Endothelial cell of umbilical vein (primary cell): ENCODE data around the gene DDA1. TPM values are rescaled to one million over a fixed set of nuclear protein-coding genes. Genes with fewer than 3 reads are reported as not detected.

Experiments
- BruUV-seq: library from RNA; stranded (reverse); fragments of 400-500 nt; replicated peaks from 2 replicates; lab custom pipeline; 2021; lab: Mats Ljungman, UMichigan
- CTCF ChIA-PET: fragments of 300-600, 350-600 bp; sonication (Branson Sonifier 250); formaldehyde crosslinking; loops from one replicate; lab custom pipeline; 2021; ENCODE audit warnings: antibody characterized with exemption, inconsistent platforms; lab: Charles Lee
- POLR2A ChIA-PET: fragments of 300-600, 350-600 bp; sonication (Branson Sonifier 250); formaldehyde crosslinking; loops from one replicate; lab custom pipeline; 2021; ENCODE audit warnings: antibody characterized with exemption, inconsistent platforms; lab: Charles Lee
- DNase-seq: peaks from one replicate; pipeline ENCODE4 v3.0.0-alpha.2; 2011; ENCODE audit warnings: low read depth, low spot score
- FAIRE-seq: peaks from 2 replicates; lab custom pipeline; 2011; peaks lifted over from hg19 to GRCh38; lab: Jason Lieb, UNC
- H2AFZ ChIP-seq: 2 replicates; pipeline ENCODE4 v1.6.0; 2012; ENCODE audit warnings: low read depth, low read length, control low read depth, inconsistent platforms
- H3K27ac ChIP-seq: 2 replicates; pipeline ENCODE4 v1.5.1; 2011; ENCODE audit warnings: low read depth, mild to moderate bottlenecking, control low read depth, low read length, moderate library complexity; ENCODE audit not compliant: insufficient read depth
- H3K27me3 ChIP-seq, 2 experiments: 2 replicates each; pipeline versions ENCODE4 v1.6.0 to v1.6.1; 2011; ENCODE audit warnings: low read length in 2 of 2, mixed read lengths in 1 of 2; ENCODE audit not compliant: control insufficient read depth in 2 of 2, insufficient read depth in 2 of 2
- H3K36me3 ChIP-seq, 2 experiments: 2 replicates in 1 of 2; 3 replicates in 1 of 2; pipeline ENCODE4 v1.5.1; 2011; ENCODE audit warnings: low read length in 2 of 2, mild to moderate bottlenecking in 1 of 2, moderate library complexity in 1 of 2; ENCODE audit not compliant: control insufficient read depth in 2 of 2, insufficient read depth in 2 of 2; ENCODE audit errors: extremely low read depth in 1 of 2
- H3K4me1 ChIP-seq: 3 replicates; pipeline ENCODE4 v1.5.1; 2011; ENCODE audit warnings: mild to moderate bottlenecking, low read length; ENCODE audit not compliant: control insufficient read depth, insufficient read depth; ENCODE audit errors: extremely low read depth
- H3K4me2 ChIP-seq: 2 replicates; pipeline ENCODE4 v1.6.1; 2011; ENCODE audit warnings: low read length, control low read depth, mixed read lengths; ENCODE audit not compliant: insufficient read depth
- H3K4me3 ChIP-seq, 3 experiments: fragments of 200-600 bp in 1 of 3; sonication (generic), shearing (Covaris generic) in 1 of 3; replicated peaks in 1 of 3; 2 replicates each; pipeline ENCODE4 v1.5.1; 2011 to 2016; ENCODE audit warnings: control low read depth in 3 of 3, low read length in 3 of 3, mild to moderate bottlenecking in 2 of 3, inconsistent platforms in 1 of 3, low read depth in 1 of 3, moderate library complexity in 1 of 3; ENCODE audit not compliant: insufficient read depth in 1 of 3
- H3K79me2 ChIP-seq: 2 replicates; pipeline ENCODE4 v1.6.0; 2012; ENCODE audit warnings: low read length, inconsistent platforms; ENCODE audit not compliant: control insufficient read depth, insufficient read depth
- H3K9ac ChIP-seq: replicated peaks from 2 replicates; pipeline ENCODE3; 2011; ENCODE audit warnings: low read length, control low read depth; ENCODE audit not compliant: insufficient read depth; ENCODE audit errors: extremely low read depth
- H3K9me1 ChIP-seq: replicated peaks from 3 replicates; pipeline ENCODE4 v1.6.0; 2011; ENCODE audit warnings: mild to moderate bottlenecking, low read length; ENCODE audit not compliant: control insufficient read depth, insufficient read depth; ENCODE audit errors: extremely low read depth
- H3K9me3 ChIP-seq: replicated peaks from 2 replicates; pipeline ENCODE4 v1.5.1; 2012; ENCODE audit warnings: low read length, inconsistent platforms; ENCODE audit not compliant: control insufficient read depth, insufficient read depth
- H4K20me1 ChIP-seq: replicated peaks from 2 replicates; pipeline ENCODE3; 2011; ENCODE audit warnings: mild to moderate bottlenecking, low read length; ENCODE audit not compliant: control insufficient read depth, insufficient read depth; ENCODE audit errors: extremely low read depth
- EZH2 ChIP-seq: IDR thresholded peaks from 2 replicates; pipeline ENCODE4 v1.6.1; 2012; ENCODE audit warnings: borderline replicate concordance, low read depth, mild to moderate bottlenecking, moderate library complexity, low read length, inconsistent platforms; ENCODE audit not compliant: severe bottlenecking
- FOS ChIP-seq: IDR thresholded peaks from 2 replicates; pipeline ENCODE4 v1.6.1; 2011; ENCODE audit warnings: mild to moderate bottlenecking, low read length, moderate library complexity, borderline replicate concordance; ENCODE audit not compliant: insufficient read depth
- GATA2 ChIP-seq: IDR thresholded peaks from 2 replicates; pipeline ENCODE4 v1.7.0; 2011; ENCODE audit warnings: low read depth, mild to moderate bottlenecking, moderate library complexity, mixed read lengths, low read length; ENCODE audit not compliant: insufficient read length, insufficient read depth
- JUN ChIP-seq: IDR thresholded peaks from 2 replicates; pipeline ENCODE4 v1.6.1; 2011; ENCODE audit warnings: borderline replicate concordance, low read depth; ENCODE audit not compliant: insufficient read length, insufficient read depth
- MYC ChIP-seq: IDR thresholded peaks from one replicate; pipeline ENCODE4 v1.6.1; 2011; ENCODE audit warnings: mild to moderate bottlenecking, low read depth, low read length
- POLR2A ChIP-seq: IDR thresholded peaks from 2 replicates; pipeline ENCODE4 v1.6.1; 2012; ENCODE audit warnings: low read depth, mild to moderate bottlenecking, control low read depth, low read length
- POLR2AphosphoS5 ChIP-seq: IDR thresholded peaks from 2 replicates; pipeline ENCODE4 v1.6.1; 2012; ENCODE audit warnings: low read depth, mild to moderate bottlenecking, control low read depth, low read length, moderate library complexity; ENCODE audit not compliant: insufficient read depth
- dilution Hi-C: fragments of 300-500 bp; cut with MboI; formaldehyde crosslinking; loops from one replicate; pipeline ENCODE4 v1.15.0; 2019; ENCODE audit warnings: low sequenced_read_pairs; ENCODE audit not compliant: extremely low pct_ligation_motif_present
- intact Hi-C: fragments of 100-400 bp; cut with micrococcal nuclease; formaldehyde crosslinking; loops from one replicate; pipeline ENCODE4 v1.10.0; 2022
- polyA plus RNA-seq, 4 experiments: library from polyadenylated mRNA; depleted of rRNA in 3 of 4; stranded (reverse) in 3 of 4; unstranded in 1 of 4; fragments of >200 nt; gene quantifications; 2 replicates each; pipeline versions ENCODE4 v1.2.1 to v1.2.3, GENCODE V29; 2011 to 2012; ENCODE audit warnings: missing spikeins in 1 of 4
- total RNA-seq: library from RNA; stranded (reverse); gene quantifications from 2 replicates; pipeline ENCODE4 v1.2.3, GENCODE V29; 2021
- TF ChIP-seq, protein P1 (sequence below): IDR thresholded peaks from 2 replicates; pipeline ENCODE4 v1.6.1; 2011; ENCODE audit not compliant: insufficient read depth, insufficient read length
- TF ChIP-seq, protein P2 (sequence below), 2 donors: IDR thresholded peaks; 1 replicate in 1 of 2; 2 replicates in 1 of 2; pipeline ENCODE4 v1.5.1; 2011; ENCODE audit warnings: low read length in 2 of 2, mild to moderate bottlenecking in 2 of 2, moderate library complexity in 2 of 2, control low read depth in 1 of 2, inconsistent platforms in 1 of 2, low read depth in 1 of 2; ENCODE audit not compliant: insufficient read depth in 1 of 2; ENCODE audit errors: extremely low read depth in 1 of 2

DDA1 gene
- total and polyA plus RNA-seq, 2 donors (not counting 3 experiments of a cell fraction or from before 2014, with no cell fraction given) = 52.9 to 64.7 TPM

DNA sequence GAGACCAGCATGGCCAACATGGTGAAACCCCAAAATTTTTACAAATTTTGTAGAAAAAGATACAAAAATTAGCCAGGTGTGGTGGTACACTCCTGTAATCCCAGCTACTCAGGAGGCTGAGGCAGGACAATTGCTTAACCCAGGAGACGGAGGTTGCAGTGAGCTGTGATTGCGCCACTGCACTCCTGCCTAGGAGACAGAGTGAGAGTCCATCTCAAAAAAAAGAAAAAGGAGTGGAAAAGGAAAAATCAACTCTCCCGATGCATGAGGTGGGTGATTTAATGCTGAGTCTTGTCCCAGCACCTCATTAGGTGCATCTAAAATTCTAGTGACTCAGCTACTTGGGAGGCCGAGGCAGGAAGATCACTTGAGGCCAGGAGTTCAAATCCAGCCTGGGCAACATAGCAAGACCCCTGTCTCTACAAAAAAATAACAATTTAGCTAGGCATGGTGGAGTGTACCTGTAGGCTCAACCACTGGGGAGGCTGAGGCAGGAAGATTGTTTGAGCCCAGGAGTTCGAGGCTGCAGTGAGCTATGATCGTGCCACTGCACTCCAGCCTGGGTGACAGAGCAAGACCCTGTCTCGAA lies 47.8 kb downstream of the DDA1 start:
- FAIRE-seq (no peak), DNase-seq (no peak)
- Histone ChIP-seq H3K9ac (no peak overlapping the region), H3K9me1 (no peaks in the 10 kb centered on the region), H3K79me2 (no peaks in the 10 kb centered on the region), H3K27ac (no peak overlapping the region), H3K4me2 (no peak overlapping the region), H3K36me3 (no peaks in the 10 kb centered on the region), H2AFZ (no peak overlapping the region), H4K20me1 (no peaks in the 10 kb centered on the region), H3K9me3 (no peaks in the 10 kb centered on the region), H3K4me3 (no peak overlapping the region), H3K4me1 (peaks cover 13% of the 10 kb centered on the region), H3K27me3 (no peaks in the 10 kb centered on the region)
- ChIA-PET POLR2A (interaction anchor here (0.6 kb wide), 1 partner anchor 52 kb away, joined by 5 read pairs; no protein-coding TSS in a partner anchor), CTCF (interaction anchor here (1.3 kb wide), 1 partner anchor 29 kb away, joined by 4 read pairs; no protein-coding TSS in a partner anchor)
- TF ChIP-seq GATA2 (no peak), JUN (no peak), POLR2A (no peak), FOS (no peak), MYC (no peak)
- TF ChIP-seq, protein P1, sequence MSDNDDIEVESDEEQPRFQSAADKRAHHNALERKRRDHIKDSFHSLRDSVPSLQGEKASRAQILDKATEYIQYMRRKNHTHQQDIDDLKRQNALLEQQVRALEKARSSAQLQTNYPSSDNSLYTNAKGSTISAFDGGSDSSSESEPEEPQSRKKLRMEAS = no peak
- dilution Hi-C loops (no loop called here), intact Hi-C loops (no loop called here)
- no TSS peak for BruUV-seq

DNA sequence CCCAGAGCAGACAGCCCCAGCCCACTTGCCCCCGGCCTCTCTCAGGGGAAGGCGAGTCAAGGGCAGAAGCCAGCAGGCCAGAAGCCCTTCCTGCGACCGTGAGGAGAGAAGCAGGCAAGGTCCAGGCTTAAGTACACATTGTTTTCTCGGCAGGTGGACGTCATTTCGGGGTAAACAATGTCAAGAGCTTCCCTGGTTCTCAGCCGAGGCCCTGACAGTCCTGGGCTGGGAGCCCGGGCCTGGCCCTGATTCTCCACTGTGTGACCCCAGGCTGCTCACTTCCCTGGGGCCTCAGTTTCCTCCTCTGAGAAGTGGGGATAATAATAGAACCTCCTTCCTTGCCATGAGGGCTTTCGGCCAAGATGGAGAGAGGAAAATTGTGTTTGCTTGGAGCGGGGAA lies 48.4 kb downstream of the DDA1 start:
- H4K20me1 ChIP-seq = no peaks in the 10 kb centered on the region
- H3K27me3 ChIP-seq = peaks cover 0 to 3% of the 10 kb centered on the region in 2 experiments
- BruUV-seq = no TSS peak
- intact Hi-C loops = no loop called here
- H2AFZ ChIP-seq = no peak overlapping the region
- no peak overlapping the region for H3K4me2 ChIP-seq
- FAIRE-seq = no peak
- H3K9ac ChIP-seq = no peak overlapping the region
- POLR2A ChIA-PET = no interaction called here
- no peak overlapping the region for H3K4me3 ChIP-seq
- H3K4me1 ChIP-seq = peaks cover 7% of the 10 kb centered on the region
- no peak for DNase-seq
- TF ChIP-seq POLR2A (no peak), POLR2AphosphoS5 (no peak), EZH2 (no peak), GATA2 (no peak), MYC (no peak), FOS (no peak), JUN (no peak)
- TF ChIP-seq, protein P2, sequence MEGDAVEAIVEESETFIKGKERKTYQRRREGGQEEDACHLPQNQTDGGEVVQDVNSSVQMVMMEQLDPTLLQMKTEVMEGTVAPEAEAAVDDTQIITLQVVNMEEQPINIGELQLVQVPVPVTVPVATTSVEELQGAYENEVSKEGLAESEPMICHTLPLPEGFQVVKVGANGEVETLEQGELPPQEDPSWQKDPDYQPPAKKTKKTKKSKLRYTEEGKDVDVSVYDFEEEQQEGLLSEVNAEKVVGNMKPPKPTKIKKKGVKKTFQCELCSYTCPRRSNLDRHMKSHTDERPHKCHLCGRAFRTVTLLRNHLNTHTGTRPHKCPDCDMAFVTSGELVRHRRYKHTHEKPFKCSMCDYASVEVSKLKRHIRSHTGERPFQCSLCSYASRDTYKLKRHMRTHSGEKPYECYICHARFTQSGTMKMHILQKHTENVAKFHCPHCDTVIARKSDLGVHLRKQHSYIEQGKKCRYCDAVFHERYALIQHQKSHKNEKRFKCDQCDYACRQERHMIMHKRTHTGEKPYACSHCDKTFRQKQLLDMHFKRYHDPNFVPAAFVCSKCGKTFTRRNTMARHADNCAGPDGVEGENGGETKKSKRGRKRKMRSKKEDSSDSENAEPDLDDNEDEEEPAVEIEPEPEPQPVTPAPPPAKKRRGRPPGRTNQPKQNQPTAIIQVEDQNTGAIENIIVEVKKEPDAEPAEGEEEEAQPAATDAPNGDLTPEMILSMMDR (IDR thresholded peaks at IDR 0.05; ENCODE audit: extremely low read depth in 1 of 2, insufficient read depth in 1 of 2, low read depth in 1 of 2, low read length in 2 of 2) = no peak
- TF ChIP-seq, protein P1 = no peak
- H3K27ac ChIP-seq = no peak overlapping the region
- H3K79me2 ChIP-seq = no peaks in the 10 kb centered on the region
- no peaks in the 10 kb centered on the region for H3K36me3 ChIP-seq
- H3K9me1 ChIP-seq = no peaks in the 10 kb centered on the region
- dilution Hi-C loops = no loop called here
- CTCF ChIA-PET = interaction anchor here (1.3 kb wide), 1 partner anchor 29 kb away, joined by 4 read pairs; no protein-coding TSS in a partner anchor
- no peaks in the 10 kb centered on the region for H3K9me3 ChIP-seq
